IMR-90 (cell line): ENCODE results near the gene FGFBP2.

Experiments
- CEBPB ChIP-seq: IDR thresholded peaks from 2 replicates; pipeline ENCODE4 v1.6.1; 2012; ENCODE audit warnings: low read depth, low read length, improper control_type of control experiment
- CTCF ChIP-seq: conservative IDR thresholded peaks from 2 replicates; pipeline ENCODE4 v1.5.1; 2012; ENCODE audit warnings: mild to moderate bottlenecking, low read depth, low read length, improper control_type of control experiment
- MXI1 ChIP-seq: IDR thresholded peaks from 2 replicates; pipeline ENCODE4 v1.6.1; 2012; ENCODE audit warnings: low read depth, mild to moderate bottlenecking, low read length, moderate library complexity, borderline replicate concordance
- POLR2A ChIP-seq: IDR thresholded peaks from 2 replicates; pipeline ENCODE4 v1.6.1; 2012; ENCODE audit warnings: mild to moderate bottlenecking, low read depth, low read length
- RCOR1 ChIP-seq: IDR thresholded peaks from 2 replicates; pipeline ENCODE4 v1.6.1; 2012; ENCODE audit warnings: mild to moderate bottlenecking, low read length, improper control_type of control experiment; ENCODE audit not compliant: insufficient replicate concordance
- RFX5 ChIP-seq: IDR thresholded peaks from 2 replicates; pipeline ENCODE4 v1.8.0; 2012; ENCODE audit warnings: low read depth, mild to moderate bottlenecking, low read length, moderate library complexity
- SMC3 ChIP-seq: fragments of 150-350 bp; IDR thresholded peaks from 2 replicates; pipeline ENCODE4 v1.6.1; 2016; ENCODE audit warnings: low read depth, mild to moderate bottlenecking, antibody characterized with exemption, low read length, moderate library complexity
- TF ChIP-seq, protein P1 (sequence below): fragments of 150-350 bp; IDR thresholded peaks from 2 replicates; pipeline ENCODE4 v1.6.1; 2017; ENCODE audit warnings: mild to moderate bottlenecking, antibody characterized with exemption, low read length, low read depth
- TF ChIP-seq, protein P2 (sequence below): fragments of 150-350 bp; IDR thresholded peaks from 2 replicates; pipeline ENCODE4 v1.6.1; 2016; ENCODE audit warnings: low read depth, mild to moderate bottlenecking, low read length, moderate library complexity, borderline replicate concordance

- TF ChIP-seq POLR2A (no peak), RFX5 (no peak), RCOR1 (no peak), CTCF (no peak), CEBPB (no peak), MXI1 (no peak), SMC3 (no peak)
- TF ChIP-seq, protein P1, sequence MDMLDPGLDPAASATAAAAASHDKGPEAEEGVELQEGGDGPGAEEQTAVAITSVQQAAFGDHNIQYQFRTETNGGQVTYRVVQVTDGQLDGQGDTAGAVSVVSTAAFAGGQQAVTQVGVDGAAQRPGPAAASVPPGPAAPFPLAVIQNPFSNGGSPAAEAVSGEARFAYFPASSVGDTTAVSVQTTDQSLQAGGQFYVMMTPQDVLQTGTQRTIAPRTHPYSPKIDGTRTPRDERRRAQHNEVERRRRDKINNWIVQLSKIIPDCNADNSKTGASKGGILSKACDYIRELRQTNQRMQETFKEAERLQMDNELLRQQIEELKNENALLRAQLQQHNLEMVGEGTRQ: no peak
- TF ChIP-seq, protein P2, sequence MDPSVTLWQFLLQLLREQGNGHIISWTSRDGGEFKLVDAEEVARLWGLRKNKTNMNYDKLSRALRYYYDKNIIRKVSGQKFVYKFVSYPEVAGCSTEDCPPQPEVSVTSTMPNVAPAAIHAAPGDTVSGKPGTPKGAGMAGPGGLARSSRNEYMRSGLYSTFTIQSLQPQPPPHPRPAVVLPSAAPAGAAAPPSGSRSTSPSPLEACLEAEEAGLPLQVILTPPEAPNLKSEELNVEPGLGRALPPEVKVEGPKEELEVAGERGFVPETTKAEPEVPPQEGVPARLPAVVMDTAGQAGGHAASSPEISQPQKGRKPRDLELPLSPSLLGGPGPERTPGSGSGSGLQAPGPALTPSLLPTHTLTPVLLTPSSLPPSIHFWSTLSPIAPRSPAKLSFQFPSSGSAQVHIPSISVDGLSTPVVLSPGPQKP: no peak
These were observed 37.1 kb downstream of the FGFBP2 start for GRCh38 chr4:15925830-15926229.
